ENCODE results near the gene NEK10.
A peak's percentile ranks its signal among the peaks of the same experiment; 100 is the strongest.
"Not testable (repeated sequence)": the region's sequence is repeated elsewhere in the genome, so short reads cannot be mapped to it uniquely, and the experiment has no call there.

The NEK10 gene

GRCh38 chr3:27310688-27311087, 58.5 kb downstream of the NEK10 start:
- DNase-seq, result no peak

GRCh38 chr3:27307566-27307965, 61.6 kb downstream of the NEK10 start:
- no peak for DNase-seq

DNA sequence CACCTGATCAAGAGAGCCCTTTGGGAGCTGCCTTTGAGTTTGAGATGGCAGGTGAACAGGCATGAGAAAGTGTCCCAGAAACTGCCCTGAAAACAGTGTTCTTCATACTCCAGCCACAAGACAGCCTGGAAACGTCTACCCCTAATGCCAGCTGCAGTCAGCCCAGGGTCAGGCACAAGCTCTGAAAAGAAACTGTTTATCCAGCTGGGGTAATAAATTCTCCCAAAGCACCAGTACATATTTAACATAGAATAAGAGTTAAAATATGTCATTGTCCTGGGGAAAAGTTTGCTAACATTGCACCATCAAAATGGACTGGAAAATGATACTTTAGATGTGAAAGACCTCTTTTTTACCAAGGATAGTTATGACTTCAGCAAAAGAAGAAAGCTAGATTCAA, 66.3 kb downstream of the NEK10 start:
- no peak for DNase-seq

DNA sequence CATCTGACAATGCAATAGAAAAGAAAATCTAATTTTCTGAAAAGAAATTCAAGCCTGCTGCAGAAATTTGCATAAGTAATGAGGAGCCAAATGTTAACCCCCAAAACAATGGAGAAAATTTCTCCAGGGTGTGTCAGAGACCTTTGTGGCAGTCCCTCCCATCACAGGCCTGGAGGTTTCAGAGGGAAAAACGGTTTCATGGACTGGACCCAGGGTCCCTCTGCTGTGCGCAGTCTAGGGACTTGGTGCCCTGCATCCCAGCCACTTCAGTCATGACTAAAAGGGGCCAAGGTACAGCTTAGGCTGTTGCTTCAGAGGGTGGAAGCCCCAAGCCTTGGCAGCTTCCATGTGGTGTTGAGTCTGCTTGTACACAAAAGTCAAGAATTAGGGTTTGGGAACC, 70.2 kb downstream of the NEK10 start:
- not testable (repeated sequence) for DNase-seq

GRCh38 chr3:27293939-27294338, 75.2 kb downstream of the NEK10 start:
- DNase-seq, result no peak

DNA sequence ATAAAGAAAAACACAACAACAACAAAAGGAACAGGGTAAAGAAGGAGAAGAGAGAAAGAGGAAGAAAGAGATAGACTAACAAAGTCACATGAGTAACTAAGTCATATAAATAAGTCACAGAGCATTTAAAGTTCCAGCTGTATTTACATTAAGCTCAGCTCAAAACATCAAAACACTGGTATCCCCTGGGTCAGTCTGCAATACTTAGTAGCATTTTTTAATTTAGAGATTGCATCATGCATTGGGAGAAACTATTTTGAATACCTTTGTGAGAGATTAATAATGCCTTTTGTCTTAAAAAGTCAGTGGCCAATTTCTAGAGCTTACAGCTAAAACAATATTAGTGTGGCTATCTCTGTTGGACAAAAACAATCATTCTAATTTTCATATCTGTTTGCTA, 78.4 kb downstream of the NEK10 start:
- no peak for DNase-seq

GRCh38 chr3:27289769-27290413, 79.3 kb downstream of the NEK10 start:
- no peak for DNase-seq

GRCh38 chr3:27287052-27287451, 82.1 kb downstream of the NEK10 start:
- DNase-seq, result no peak

DNA sequence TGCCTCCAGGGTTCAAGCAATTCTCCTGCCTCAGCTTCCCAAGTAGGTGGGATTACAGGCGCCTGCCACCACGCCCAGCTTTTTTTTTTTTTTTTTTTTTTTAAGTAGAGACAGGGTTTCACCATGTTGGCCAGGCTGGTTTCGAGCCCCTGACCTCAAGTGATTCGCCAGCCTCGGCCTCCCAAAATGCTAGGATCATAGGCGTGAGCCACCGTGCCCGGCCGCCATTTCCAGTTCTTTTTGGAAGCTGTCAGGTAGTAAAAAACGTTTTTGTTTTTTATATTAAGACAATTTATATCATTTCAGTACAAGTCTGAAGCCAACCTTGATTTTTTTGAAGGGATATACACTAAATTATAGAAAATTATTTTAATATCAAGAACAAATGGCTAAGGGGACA, 82.7 kb downstream of the NEK10 start:
- DNase-seq, result not testable (repeated sequence)

- DNase-seq, result no peak
Measured at GRCh38 chr3:27285668-27286067, 83.5 kb downstream of the NEK10 start.

DNA sequence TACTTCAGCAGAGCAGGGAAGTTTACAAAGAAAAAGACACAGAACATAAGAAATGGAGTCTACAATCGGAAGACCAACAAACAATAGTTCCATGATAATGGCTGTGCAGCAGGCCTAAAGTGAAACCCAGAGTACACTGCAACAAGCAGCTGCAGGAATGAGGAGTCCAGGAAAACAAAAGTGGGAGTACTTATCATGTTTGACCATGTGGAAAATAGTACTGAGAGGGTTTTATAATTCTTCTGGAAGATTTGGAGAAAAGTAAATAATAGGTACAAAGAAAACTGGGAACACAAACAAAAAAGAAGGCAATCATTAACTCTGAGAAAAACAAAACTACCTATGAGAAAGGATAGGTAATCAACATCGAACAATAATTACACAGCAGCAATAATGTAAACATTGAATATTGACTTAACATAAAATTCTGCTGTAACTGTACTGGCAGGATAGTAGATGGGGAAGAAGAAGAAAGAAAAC, 87.5 kb downstream of the NEK10 start:
- no peak for DNase-seq

- DNase-seq, result peak; percentile 37
Measured at GRCh38 chr3:27279123-27279522, 90.1 kb downstream of the NEK10 start.

DNA sequence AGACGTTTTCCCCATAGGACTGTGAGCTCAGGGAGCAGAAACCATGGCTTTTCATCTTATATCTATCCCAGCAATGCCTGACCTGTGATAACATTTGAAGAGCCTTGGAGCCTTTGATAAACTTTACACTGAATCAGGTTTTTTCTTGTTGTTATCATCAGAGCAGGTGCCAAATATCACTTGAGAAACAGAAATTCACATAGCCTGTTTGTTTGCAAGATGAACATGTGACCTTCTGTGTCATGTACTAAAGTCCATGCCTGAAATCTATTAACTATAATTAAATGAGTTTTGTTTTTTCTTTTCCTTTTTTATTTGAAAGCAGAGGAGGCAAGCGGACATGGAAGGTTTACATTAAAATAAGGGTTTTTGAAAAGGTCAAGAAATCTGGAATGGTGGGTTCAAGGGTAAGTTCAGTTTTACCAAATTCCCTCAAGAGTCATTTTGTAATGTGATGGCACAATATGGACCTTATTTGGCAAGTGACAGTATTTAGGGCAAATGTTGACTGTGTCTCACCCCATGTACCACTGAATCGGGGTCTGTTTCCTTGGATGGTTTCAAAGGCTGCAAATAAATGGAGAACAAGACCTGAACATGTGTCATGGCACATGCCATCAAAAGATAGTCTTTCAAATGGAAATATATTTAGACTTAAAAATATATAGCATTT, 90.7 kb downstream of the NEK10 start:
- DNase-seq, result no peak

DNA sequence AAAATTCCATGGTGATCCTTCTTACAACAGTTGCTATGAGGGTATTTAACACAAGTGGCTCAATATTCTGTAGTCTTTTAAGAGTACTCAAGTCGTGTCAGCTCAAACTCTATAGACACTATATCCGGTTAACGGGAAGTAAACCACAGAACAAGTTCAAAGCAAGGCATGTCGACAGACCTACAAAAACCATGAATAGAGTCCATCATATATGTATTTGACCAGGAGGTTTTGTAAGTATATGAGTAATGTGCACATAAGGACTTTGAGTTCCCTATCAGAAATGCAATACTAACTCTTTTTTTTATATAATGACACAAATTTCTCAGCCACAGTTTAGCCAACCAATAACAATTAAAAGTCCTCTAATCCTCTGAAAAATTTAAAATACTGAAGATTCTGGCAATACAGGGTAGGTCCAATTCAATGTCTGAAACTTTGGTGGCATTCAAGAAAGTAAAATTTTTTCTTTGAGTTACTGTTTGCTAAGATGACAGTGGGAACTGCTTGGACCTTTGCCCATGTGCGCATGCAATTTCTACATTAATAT, 93.7 kb downstream of the NEK10 start:
- no peak for DNase-seq

- DNase-seq, result no peak
Measured at GRCh38 chr3:27271890-27272289, 97.3 kb downstream of the NEK10 start.

GRCh38 chr3:27254896-27255295, 114.3 kb downstream of the NEK10 start:
- no peak for DNase-seq

- DNase-seq, result peak; percentile 20
Measured at GRCh38 chr3:27253831-27254230, 115.4 kb downstream of the NEK10 start.

GRCh38 chr3:27253391-27253790, 115.8 kb downstream of the NEK10 start:
- DNase-seq, result no peak

- DNase-seq, result no peak
Measured at GRCh38 chr3:27252646-27253045, 116.5 kb downstream of the NEK10 start.

- no peak for DNase-seq
Measured at GRCh38 chr3:27244374-27244773, 124.8 kb downstream of the NEK10 start.

GRCh38 chr3:27239951-27240350, 129.2 kb downstream of the NEK10 start:
- no peak for DNase-seq

DNA sequence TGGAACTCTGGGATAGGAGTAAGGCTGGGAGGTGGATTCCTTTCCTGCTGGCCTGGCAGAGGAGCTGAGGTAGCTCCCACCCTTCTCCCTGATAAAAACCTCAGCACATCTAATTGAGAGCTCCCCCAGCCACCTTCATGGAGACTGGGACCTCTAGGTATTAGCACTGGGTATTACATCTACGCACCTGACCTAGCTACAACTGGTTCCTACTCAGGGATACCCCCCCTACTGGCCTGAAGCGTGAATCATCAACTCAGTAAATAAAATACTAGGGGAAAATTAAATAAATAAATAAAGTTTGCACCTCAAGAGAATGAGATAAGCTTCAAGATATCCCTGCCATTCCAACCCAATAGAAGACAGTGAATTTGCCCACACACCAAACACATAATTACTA, 140.4 kb downstream of the NEK10 start:
- DNase-seq, result no peak

GRCh38 chr3:27224197-27224596, 145.0 kb downstream of the NEK10 start:
- DNase-seq, result no peak

DNA sequence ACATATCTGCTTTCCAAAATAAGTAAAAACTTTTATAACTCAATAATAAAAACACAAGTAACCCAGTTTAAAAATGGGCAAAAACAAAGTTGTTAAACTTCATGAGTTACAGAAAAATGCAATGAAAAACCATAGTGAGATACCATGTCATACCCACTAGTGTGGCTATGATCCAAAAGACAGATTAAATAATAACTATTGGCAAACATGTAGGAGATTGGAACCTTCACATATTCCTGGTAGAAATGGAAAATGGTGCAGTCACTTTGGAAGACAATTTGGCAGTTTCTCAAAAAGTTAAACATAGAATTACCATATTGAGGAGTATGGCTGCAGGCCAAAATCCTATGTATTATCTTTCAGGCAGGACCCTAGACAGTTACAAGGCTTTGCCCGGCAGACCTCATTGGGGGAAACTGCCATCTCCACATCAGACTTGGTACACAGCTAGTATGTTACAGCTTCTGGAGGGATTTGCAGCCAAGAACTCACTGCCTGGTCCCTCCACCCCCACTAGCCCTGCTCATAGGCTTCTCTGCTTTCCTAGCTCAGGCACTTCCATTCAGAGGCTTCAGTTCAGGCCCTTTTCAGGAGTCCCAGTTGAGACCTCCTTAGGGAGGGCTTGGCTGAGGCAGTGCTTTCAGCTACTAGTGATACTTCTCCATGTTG, 147.8 kb downstream of the NEK10 start:
- DNase-seq, result no peak
